ENCODE measurements around the gene PPP6R3.

DNA sequence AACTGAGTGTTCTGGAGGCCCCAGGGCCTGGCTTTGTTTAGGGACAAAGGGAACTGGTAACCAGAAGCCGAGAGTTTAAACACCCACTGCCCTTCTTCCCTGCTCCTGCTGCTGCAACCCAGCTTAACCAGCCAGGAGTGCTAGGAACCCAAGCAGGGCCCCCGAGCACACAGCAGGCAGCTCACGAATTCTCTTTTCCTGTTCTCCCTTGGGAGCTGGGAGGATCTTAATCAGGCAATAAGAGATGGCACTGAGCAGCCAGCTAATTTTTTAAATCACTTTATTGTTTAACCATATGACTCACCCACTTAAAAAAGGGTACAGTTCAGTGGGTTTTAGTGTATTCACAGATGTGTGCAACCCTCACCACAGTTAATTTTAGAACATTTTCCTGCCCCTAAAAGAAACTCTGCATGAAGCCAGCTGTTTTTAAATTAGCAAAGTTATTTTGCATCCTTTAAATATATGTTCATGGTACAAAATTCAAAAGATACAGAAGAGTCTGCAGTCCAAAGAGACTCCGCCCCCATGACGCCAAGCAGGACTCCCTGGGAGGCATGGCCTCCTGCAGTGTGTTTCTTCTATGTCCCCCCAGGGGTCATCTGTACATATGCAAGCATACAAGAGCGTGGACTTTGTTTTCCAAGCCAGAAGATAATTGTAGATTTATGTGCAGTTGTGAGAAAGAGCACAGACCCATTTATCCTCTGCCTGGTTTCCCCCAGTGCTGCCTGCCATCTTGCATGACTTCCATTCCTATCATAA, 18.9 kb upstream of the PPP6R3 start:
- TF ChIP-seq, protein P1, sequence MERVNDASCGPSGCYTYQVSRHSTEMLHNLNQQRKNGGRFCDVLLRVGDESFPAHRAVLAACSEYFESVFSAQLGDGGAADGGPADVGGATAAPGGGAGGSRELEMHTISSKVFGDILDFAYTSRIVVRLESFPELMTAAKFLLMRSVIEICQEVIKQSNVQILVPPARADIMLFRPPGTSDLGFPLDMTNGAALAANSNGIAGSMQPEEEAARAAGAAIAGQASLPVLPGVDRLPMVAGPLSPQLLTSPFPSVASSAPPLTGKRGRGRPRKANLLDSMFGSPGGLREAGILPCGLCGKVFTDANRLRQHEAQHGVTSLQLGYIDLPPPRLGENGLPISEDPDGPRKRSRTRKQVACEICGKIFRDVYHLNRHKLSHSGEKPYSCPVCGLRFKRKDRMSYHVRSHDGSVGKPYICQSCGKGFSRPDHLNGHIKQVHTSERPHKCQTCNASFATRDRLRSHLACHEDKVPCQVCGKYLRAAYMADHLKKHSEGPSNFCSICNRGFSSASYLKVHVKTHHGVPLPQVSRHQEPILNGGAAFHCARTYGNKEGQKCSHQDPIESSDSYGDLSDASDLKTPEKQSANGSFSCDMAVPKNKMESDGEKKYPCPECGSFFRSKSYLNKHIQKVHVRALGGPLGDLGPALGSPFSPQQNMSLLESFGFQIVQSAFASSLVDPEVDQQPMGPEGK (CRISPR knock-in tag; IDR thresholded peaks at IDR 0.05; ENCODE audit: borderline replicate concordance) = no peak
- TF ChIP-seq ISL1 (CRISPR knock-in tag; IDR thresholded peaks at IDR 0.05) = no peak
- TF ChIP-seq OSR1 (CRISPR knock-in tag; IDR thresholded peaks at IDR 0.05) = no peak
- TF ChIP-seq ZFP3 (CRISPR knock-in tag; IDR thresholded peaks at IDR 0.05) = peak; percentile 64; the same call in 1 of the 2 replicates
- no peak for TF ChIP-seq ZFP30 (CRISPR knock-in tag; IDR thresholded peaks at IDR 0.05)
- no peak for TF ChIP-seq CSDC2 (CRISPR knock-in tag; IDR thresholded peaks at IDR 0.05)
- TF ChIP-seq, protein P2, sequence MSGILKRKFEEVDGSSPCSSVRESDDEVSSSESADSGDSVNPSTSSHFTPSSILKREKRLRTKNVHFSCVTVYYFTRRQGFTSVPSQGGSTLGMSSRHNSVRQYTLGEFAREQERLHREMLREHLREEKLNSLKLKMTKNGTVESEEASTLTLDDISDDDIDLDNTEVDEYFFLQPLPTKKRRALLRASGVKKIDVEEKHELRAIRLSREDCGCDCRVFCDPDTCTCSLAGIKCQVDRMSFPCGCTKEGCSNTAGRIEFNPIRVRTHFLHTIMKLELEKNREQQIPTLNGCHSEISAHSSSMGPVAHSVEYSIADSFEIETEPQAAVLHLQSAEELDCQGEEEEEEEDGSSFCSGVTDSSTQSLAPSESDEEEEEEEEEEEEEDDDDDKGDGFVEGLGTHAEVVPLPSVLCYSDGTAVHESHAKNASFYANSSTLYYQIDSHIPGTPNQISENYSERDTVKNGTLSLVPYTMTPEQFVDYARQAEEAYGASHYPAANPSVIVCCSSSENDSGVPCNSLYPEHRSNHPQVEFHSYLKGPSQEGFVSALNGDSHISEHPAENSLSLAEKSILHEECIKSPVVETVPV (CRISPR knock-in tag; IDR thresholded peaks at IDR 0.05) = no peak
- no peak for TF ChIP-seq ZNF565 (CRISPR knock-in tag; conservative IDR thresholded peaks at IDR 0.05; ENCODE audit: low read depth)
- TF ChIP-seq, protein P3, sequence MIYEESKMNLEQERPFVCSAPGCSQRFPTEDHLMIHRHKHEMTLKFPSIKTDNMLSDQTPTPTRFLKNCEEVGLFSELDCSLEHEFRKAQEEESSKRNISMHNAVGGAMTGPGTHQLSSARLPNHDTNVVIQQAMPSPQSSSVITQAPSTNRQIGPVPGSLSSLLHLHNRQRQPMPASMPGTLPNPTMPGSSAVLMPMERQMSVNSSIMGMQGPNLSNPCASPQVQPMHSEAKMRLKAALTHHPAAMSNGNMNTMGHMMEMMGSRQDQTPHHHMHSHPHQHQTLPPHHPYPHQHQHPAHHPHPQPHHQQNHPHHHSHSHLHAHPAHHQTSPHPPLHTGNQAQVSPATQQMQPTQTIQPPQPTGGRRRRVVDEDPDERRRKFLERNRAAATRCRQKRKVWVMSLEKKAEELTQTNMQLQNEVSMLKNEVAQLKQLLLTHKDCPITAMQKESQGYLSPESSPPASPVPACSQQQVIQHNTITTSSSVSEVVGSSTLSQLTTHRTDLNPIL (CRISPR knock-in tag; IDR thresholded peaks at IDR 0.05; ENCODE audit: low read depth) = no peak
- no peak for TF ChIP-seq RARB (CRISPR knock-in tag; IDR thresholded peaks at IDR 0.05)
- no peak for TF ChIP-seq ZNF70 (CRISPR knock-in tag; IDR thresholded peaks at IDR 0.05)
- 0 out of 2 replicates have a peak, but pooled peaks have one; percentile 16 for TF ChIP-seq TCF4 (CRISPR knock-in tag; IDR thresholded peaks at IDR 0.05; ENCODE audit: borderline replicate concordance)
- TF ChIP-seq, protein P4, sequence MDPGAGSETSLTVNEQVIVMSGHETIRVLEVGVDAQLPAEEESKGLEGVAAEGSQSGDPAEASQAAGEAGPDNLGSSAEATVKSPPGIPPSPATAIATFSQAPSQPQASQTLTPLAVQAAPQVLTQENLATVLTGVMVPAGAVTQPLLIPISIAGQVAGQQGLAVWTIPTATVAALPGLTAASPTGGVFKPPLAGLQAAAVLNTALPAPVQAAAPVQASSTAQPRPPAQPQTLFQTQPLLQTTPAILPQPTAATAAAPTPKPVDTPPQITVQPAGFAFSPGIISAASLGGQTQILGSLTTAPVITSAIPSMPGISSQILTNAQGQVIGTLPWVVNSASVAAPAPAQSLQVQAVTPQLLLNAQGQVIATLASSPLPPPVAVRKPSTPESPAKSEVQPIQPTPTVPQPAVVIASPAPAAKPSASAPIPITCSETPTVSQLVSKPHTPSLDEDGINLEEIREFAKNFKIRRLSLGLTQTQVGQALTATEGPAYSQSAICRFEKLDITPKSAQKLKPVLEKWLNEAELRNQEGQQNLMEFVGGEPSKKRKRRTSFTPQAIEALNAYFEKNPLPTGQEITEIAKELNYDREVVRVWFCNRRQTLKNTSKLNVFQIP (CRISPR knock-in tag; IDR thresholded peaks at IDR 0.05; ENCODE audit: borderline replicate concordance, low read depth) = no peak
